RWPE2 (cell line): Measurements from ENCODE around the gene GPR132.

ENCODE experiments used
- ATAC-seq: fragments of 200-7000 bp; cut with Tn5 transposase; 3 replicates; pipeline ENCODE4 v1.9.1; 2021; ENCODE audit warnings: low read depth
- DNase-seq: peaks from one replicate; pipeline ENCODE4 v3.0.0-alpha.2; 2020; ENCODE audit warnings: low spot score
- H3K27ac ChIP-seq: fragments of 450-650 bp; 2 replicates; pipeline ENCODE4 v1.5.1; 2017; ENCODE audit warnings: mild to moderate bottlenecking; ENCODE audit not compliant: poor library complexity, severe bottlenecking
- H3K27me3 ChIP-seq: fragments of 250-450 bp; sonication (Bioruptor Pico); 2 replicates; pipeline ENCODE4 v1.5.1; 2021; ENCODE audit warnings: mild to moderate bottlenecking, moderate library complexity; ENCODE audit not compliant: insufficient read depth, poor library complexity, severe bottlenecking
- H3K36me3 ChIP-seq: fragments of 250-450 bp; sonication (Bioruptor Pico); 2 replicates; pipeline ENCODE4 v1.5.1; 2020; ENCODE audit warnings: low read depth, mild to moderate bottlenecking, moderate library complexity
- H3K4me1 ChIP-seq: fragments of 250-450 bp; sonication (Bioruptor Pico); 2 replicates; pipeline ENCODE4 v1.5.1; 2021; ENCODE audit warnings: mild to moderate bottlenecking, moderate library complexity; ENCODE audit not compliant: insufficient read depth, poor library complexity, severe bottlenecking
- H3K4me3 ChIP-seq: fragments of 250-450 bp; sonication (Bioruptor Pico); 2 replicates; pipeline ENCODE4 v1.5.1; 2021; ENCODE audit warnings: mild to moderate bottlenecking, moderate library complexity; ENCODE audit not compliant: severe bottlenecking
- H3K9me3 ChIP-seq: fragments of 250-450 bp; sonication (Bioruptor Pico); 2 replicates; pipeline ENCODE4 v1.5.1; 2021; ENCODE audit warnings: mild to moderate bottlenecking, moderate library complexity; ENCODE audit not compliant: severe bottlenecking
- TF ChIP-seq, protein P1 (sequence below): fragments of 450-650 bp; IDR thresholded peaks from one replicate; pipeline ENCODE4 v1.5.1; 2017; ENCODE audit warnings: mild to moderate bottlenecking, moderate library complexity; ENCODE audit not compliant: poor library complexity, severe bottlenecking

Gene GPR132

DNA sequence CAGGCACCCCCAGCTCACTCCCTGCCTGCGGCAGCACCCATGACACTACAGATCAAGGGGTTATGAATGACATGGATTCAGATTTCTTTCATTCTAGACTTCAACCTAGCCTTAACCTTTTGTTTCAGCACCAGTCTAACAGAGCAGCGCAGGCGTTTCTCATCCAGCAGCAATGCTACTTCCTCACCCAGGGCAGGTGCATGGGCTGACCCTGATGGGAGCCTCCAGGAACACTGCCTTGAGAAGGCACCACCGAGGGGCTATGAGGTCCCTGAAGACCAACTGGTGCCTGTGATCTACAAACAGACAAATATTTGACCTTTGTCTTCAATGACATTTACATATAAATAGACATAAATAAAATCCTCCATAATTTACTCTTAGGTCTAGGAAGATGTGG, 55.1 kb downstream of the GPR132 start:
- no peak overlapping the region for H3K27ac ChIP-seq
- H3K36me3 ChIP-seq: peaks cover 87% of the 10 kb centered on the region

DNA sequence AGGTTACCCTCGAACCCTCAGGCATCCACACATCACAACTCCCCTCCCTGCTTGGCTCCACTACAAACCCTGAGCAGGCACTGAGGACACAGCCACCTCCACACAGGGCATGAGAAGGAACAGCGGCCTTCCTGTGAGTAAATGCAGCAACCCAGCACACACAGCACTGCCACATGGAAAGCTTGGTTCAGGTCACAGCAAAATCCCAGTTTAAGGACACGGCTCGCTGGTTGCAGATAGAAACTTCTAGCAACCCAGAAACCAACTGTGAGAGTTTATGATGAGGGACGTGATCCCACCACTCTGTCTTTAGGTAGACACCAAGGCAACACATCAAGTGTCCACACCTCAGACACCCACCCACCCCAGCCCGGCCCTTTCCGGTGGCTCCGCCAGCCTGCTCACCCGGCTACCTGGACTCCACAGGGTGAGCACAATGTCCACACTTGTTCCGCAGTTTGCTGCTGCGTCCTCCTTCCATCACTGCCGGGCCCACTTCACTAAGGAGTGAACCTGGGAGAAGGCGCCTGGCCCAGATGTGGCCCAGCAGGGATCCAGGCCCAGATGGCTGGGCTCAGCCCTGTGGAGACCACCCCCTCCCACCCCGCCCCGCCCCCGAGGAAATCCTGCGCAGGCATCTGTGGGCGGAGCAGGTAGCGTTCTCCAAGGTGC, 57.5 kb downstream of the GPR132 start:
- Histone ChIP-seq H3K27me3 (no peaks in the 10 kb centered on the region), H3K4me1 (peaks cover 14% of the 10 kb centered on the region), H3K9me3 (no peaks in the 10 kb centered on the region), H3K4me3 (no peak overlapping the region), H3K36me3 (peaks cover 65% of the 10 kb centered on the region), H3K27ac (no peak overlapping the region)
- no peak for ATAC-seq
- TF ChIP-seq, protein P1, sequence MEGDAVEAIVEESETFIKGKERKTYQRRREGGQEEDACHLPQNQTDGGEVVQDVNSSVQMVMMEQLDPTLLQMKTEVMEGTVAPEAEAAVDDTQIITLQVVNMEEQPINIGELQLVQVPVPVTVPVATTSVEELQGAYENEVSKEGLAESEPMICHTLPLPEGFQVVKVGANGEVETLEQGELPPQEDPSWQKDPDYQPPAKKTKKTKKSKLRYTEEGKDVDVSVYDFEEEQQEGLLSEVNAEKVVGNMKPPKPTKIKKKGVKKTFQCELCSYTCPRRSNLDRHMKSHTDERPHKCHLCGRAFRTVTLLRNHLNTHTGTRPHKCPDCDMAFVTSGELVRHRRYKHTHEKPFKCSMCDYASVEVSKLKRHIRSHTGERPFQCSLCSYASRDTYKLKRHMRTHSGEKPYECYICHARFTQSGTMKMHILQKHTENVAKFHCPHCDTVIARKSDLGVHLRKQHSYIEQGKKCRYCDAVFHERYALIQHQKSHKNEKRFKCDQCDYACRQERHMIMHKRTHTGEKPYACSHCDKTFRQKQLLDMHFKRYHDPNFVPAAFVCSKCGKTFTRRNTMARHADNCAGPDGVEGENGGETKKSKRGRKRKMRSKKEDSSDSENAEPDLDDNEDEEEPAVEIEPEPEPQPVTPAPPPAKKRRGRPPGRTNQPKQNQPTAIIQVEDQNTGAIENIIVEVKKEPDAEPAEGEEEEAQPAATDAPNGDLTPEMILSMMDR: no peak
- DNase-seq: peak; percentile 51

More for the DNA sequence above, 55.1 kb downstream of the GPR132 start:
- no peaks in the 10 kb centered on the region for H3K9me3 ChIP-seq
- H3K4me3 ChIP-seq: no peak overlapping the region
- peaks cover 16% of the 10 kb centered on the region for H3K4me1 ChIP-seq
- no peak for ATAC-seq
- TF ChIP-seq, protein P1: no peak
- H3K27me3 ChIP-seq: no peaks in the 10 kb centered on the region
- DNase-seq: no peak

DNA sequence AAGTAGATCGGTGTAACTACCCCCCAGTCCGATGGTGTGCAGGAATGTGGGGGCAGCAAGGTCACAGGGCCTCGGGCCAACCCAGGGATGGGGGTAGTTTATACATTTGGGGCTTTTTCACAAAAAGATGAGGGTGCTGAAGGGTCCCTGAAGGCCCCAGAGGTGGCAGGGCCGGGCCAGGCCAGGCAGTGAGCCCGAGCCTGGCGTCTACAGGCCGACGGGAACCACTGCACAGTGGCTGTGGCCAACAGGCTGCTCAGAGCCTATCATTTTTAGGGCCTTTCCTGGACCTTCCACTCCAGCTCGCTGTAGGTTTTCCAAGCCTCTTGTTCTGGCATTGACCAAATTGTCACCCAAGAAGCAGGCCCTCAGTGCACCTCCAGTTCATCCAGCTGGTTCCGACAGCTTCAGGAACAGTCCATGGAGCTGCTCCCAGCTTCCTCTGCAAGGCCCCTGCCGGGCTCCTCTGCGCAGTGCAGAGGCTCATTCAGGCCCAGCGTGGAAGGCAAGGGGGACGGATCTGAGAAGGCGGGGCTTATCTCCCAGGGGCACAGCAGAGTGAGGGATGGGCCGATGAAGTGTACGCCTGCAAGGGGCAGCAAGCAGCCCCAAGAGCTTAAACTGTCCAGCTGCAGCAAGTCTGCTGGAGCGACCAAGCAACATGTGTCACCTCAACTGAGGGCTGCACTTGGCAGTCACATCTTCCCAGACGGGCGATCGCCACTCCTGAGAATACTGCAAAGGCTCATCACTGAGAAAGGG, 58.2 kb downstream of the GPR132 start:
- no peak overlapping the region for H3K27ac ChIP-seq
- peak; percentile 67 for DNase-seq
- H3K4me3 ChIP-seq: no peak overlapping the region
- TF ChIP-seq, protein P1: no peak
- H3K4me1 ChIP-seq: peaks cover 14% of the 10 kb centered on the region
- no peaks in the 10 kb centered on the region for H3K27me3 ChIP-seq
- no peaks in the 10 kb centered on the region for H3K9me3 ChIP-seq
- peaks cover 58% of the 10 kb centered on the region for H3K36me3 ChIP-seq
- ATAC-seq: no peak; the same call in 2 of the 3 replicates

DNA sequence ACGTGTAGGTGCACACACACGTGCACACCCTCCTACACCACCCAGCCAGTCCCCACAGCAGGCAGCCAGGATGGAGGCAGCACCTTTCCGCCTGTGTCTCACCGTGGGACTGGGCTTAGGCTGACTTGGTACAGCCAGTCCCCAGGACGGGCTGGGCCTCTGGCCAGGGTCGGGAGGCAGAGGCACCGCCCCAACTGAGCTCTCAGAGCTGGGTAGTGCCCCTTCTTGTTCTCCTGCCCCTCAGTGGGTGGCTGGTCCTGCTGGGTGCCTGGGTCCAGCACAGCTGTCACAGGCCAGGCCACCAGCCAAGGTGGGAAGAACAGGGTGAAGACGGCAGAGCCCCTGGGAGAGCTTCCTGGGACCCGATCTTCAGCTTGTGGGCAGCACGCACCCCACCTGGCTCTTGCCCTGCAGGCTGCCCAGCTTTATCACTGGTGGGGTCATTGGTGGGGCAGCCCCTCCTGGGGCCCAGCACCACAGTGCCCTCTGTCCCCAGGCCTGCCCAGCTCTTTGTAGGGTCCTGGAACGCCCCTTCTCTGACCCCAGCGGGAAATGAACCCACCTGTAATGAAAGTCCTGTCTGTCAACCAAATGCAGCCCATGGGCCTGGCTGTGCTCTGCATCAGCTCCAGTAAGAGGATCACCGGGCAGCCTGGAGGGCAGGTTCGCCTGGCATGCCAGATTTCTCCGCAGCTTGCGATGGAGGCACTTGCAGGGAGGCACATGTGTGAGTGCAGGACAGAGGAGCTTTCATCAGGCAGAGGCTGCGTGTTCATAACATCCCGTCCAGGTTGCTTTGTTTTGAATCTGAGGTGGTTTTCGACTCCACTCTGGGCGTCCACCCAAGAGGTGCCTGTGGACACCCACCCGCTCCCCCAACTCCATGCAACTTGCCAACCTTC, 59.0 kb downstream of the GPR132 start:
- Histone ChIP-seq H3K9me3 (no peaks in the 10 kb centered on the region), H3K4me1 (peaks cover 14% of the 10 kb centered on the region), H3K27me3 (no peaks in the 10 kb centered on the region), H3K4me3 (no peak overlapping the region), H3K27ac (peak overlapping the region; percentile 53), H3K36me3 (peaks cover 49% of the 10 kb centered on the region)
- TF ChIP-seq, protein P1: no peak
- ATAC-seq: peak; percentile 25
- peak; percentile 68 for DNase-seq
